NCI-H1436 treated with DMSO at 0.1 percent for 48 hours (cell line): ENCODE measurements around the gene ASTN2.
"Not testable (repeated sequence)": the region's sequence is repeated elsewhere in the genome, so short reads cannot be mapped to it uniquely, and the experiment has no call there.

Experiments
- DNase-seq: peaks from one replicate; lab custom pipeline; 2025; lab: John Stamatoyannopoulos, UW

Gene ASTN2

GRCh38 chr9:116859763-116860162 lies 555.1 kb downstream of the ASTN2 start:
- no peak for DNase-seq

DNA sequence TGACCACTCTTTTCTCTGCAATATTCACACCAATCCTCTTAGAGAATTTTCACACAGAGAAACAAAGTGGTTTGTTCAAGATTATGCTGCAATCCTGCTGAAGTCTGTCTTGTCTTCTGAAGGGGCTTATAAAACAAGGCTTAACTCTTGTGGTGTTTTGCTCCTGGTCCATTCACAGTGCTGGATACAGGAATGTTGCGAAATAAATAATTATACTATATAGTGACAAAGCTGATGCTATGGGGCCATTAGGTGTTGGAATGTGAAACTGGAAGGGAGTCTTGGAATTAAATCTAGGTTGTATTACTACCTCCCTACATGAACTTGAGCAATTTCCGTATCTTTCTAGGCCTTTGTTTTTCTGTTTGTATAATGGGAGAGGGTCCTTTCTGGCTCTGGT lies 557.5 kb downstream of the ASTN2 start:
- DNase-seq = no peak

DNA sequence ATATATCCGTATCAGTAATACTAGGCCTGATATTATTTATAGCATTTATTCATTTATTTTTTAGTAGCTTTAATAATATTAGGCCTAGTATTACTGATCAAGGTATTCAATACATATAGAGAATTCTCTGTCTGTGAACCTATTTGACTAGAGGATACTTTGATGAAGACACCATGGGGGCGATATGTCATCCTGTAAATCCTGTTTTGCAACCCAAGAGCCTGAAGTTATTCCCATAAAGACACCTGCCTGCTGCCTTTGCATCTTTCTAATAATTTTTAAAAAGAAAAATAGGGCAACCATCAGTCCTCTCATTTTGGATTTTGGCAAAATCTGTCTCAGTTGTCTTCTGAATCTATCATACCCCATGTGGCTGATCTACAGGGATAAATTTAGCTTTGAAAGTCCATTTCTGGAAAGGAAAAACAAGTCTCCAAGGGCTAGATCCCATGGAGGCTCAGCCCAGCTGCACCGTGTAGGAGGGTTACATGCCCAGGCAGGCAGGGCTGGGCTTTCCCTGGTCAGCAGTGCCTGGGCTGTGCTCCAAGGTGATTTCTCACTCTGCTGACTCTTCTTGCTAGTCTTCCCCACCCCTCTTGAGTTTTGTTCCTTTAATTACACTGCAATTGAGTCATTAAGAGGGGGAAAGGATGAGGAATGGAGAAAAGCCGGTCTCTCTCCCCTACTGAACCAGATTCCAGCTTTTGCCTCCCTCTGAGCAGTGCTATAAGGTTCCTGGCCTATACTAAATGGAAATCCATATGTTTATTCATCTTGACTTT lies 558.8 kb downstream of the ASTN2 start:
- DNase-seq = no peak

DNA sequence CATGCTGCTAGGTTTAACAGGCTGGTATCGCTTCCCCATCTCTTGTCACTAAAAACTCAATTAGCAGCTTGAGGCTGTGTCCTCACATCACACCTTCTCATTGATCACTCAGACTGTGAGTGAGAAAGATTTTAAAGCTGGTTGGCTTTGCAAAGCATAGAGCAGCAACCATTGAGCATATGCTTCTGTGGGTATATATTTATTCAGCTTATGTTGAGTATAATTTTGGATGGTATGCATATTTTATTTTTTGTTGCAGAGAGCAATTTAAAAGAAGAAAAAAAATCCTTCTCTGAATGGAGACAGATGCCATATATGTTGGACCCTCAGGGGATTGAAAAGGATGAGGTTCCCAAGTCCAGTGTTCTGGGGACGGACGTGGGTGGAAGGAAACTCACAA lies 565.1 kb downstream of the ASTN2 start:
- DNase-seq = no peak

DNA sequence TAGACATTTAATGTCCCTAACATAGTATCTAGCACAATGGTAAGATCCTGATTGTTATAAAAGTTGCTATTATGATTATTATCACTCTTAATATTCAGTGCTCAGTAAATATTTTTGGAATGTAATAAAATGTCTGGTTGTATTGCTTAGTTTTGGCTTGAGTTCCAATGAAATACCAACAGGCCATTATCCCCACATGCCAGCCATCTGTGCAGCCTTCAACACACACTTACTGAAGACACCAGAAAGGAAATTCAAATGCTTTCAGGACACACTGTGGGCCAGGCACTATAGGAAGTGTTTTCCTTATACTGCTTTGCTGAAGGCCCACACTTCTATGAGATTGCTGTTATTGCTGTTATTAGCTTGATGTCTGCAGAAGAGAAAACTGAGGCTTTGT lies 570.2 kb downstream of the ASTN2 start:
- no peak for DNase-seq

GRCh38 chr9:116843863-116844620 lies 570.8 kb downstream of the ASTN2 start:
- no peak for DNase-seq

DNA sequence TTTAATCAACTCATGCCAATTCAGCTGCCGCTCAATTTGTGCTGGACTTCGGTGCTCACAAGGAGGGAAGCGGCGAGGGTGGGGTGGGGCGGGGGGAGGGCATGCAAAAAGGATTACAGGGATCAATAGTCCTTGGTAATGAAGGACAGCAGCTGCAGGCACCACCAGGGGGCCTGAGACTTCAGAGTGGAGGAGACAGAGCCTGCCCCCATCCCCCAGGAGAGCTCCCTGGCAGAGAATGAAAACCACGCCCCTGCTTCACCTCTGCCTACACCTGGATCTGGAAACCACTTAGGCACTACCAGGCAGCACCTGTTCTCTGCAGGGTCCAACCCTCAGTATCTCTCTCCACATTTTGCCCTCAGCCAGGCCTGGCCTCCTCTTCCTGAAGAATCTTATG lies 572.2 kb downstream of the ASTN2 start:
- DNase-seq = no peak

DNA sequence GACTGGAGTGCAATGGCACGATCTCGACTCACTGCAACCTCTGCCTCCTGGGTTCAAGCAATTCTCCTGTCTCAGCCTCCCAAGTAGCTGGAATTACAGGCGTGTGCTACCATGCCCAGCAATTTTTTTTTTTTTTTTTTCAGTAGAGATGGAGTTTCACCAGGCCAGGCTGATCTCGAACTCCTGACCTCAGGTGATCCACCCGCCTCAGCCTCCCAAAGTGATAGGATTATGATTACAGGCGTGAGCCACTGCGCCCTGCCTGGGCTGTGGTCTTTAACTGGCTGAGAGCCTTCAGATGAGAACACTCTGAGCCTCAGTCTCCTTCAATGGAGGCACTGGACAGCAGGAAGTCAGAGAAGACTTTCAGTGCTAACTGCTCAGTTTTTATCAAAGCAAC lies 576.4 kb downstream of the ASTN2 start:
- DNase-seq = not testable (repeated sequence)

DNA sequence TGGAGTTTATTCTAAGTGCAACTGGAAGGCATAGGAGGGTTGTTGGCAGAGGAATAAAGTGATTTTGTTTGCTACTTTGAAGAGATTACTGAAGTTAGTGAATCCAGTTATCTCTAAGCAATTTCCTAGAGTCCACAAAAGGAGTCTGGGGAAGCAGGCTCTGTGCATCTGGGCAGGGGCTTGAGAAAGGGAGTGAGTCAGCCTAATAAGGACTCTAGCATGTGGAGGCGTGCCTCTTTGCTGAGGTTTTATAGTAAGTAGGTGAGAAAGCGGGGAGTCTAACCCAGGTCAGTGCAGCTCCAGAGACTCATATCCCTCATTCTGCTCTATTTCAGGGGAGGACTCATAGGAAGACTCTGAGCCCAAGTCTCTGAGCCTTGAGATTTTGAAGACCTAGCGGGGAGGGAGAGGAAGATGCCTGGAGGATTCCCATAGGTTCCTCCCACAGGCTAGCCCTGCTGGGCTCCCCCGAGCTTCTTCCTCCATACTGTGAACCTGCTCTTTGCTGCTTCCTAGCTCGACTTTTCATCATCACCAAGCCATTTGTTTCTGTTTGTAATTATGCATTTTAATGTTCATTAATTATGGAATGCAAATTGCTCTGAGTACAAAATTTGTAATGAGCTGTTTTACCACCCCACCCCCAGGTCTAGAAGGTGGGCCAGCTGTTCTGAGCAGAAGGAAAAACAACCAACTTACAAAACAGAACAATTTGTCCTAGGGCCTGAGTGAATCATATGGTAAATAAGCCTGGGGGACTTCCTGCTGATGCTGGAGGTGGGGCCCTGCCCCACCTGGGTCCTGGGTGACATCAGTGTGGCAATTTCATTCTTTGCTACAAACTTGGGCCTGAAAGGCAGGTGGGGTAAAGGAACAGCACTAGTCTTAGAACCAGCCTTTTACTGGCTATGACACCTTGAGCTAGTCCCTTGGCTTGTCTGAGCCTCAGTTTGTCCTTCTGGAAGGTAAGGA lies 577.6 kb downstream of the ASTN2 start:
- no peak for DNase-seq

GRCh38 chr9:116830321-116830720 lies 584.5 kb downstream of the ASTN2 start:
- DNase-seq = not testable (repeated sequence)

DNA sequence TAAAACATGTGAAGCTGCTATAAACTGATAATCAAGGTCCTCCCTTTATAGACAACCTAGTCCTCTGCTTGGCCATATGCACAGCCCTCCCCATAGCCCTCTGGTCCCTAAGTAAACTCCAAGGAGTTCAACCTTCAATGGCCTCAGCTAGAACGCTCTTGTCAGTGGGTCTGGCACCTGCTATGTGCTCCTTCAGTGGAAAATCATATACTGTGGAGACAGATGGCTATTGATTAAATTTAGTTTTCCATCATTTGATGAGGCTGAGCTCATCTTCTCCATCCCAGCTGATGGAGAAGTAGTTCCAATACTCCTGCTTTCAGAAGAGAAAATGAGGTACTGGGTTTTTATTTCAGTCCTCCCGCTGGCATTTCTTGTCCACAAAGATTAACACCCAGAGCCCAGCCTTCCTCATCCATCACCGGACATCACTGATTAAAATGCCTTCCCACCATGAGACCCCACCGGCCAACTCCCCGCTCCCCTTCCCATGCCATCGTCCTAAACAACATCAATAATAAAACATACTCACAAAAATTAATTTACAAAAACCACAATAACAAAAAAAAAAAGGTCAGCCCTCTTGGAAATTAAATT lies 593.1 kb downstream of the ASTN2 start:
- no peak for DNase-seq

DNA sequence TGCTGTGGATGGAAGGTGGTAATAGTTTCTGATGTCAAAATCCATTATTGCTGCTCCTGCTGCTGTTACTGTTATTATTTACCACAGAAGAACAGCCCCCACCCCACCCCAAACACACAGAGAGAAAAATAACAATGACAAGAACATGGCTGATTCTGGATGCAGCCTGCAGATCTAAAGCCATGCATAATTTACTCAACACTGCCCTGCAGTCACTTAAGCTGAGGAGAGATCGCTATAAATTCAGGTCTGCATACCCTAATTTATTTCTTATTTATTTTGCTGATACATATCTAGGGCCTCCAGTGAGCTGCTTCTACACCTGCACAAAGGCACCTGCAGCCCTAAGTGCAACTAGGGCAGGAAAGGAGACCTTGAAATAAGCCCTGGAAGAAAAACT lies 595.7 kb downstream of the ASTN2 start:
- DNase-seq = no peak

GRCh38 chr9:116817762-116818161 lies 597.1 kb downstream of the ASTN2 start:
- no peak for DNase-seq

GRCh38 chr9:116816484-116816883 lies 598.4 kb downstream of the ASTN2 start:
- DNase-seq = no peak

- DNase-seq = no peak
Measured at GRCh38 chr9:116815835-116816234, 599.0 kb downstream of the ASTN2 start.

GRCh38 chr9:116813031-116813300 lies 601.9 kb downstream of the ASTN2 start:
- no peak for DNase-seq

DNA sequence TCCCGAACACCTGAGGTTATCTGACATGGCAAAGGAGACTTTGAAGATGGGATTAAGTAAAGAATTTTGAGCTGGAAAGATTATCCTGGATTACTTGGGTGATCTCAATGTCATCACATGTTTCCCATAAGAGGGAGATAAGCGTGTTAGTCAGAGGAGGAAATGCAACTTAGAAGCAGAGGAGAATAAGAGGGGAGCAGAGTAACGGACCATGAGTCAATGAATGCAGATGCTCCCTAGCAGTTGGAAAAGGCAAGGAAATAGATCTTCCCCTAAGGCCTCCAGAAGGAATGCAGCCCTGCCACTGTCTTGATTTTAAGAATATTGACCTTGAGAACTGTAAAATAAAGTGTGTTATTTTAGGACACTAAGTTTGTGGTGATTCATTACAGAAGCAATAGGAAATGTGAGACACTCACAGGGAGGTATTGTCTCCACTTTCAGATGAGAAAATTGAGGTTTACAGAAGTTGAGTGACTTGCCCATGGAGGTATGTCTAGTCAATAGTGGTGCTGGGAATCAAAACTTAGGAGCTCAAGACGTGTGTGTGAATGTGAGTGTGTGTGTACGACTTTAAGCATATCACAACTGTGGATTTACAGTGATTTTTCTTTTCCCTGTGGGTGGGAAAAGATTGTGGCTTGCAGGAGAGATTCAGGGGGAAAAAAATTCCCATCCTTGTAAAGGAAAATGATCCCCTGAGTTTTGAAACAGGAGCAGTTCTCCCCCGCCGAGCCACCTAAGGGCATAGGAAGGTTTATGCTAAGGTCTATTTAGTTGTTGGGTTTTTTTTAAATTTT lies 602.4 kb downstream of the ASTN2 start:
- DNase-seq = no peak

DNA sequence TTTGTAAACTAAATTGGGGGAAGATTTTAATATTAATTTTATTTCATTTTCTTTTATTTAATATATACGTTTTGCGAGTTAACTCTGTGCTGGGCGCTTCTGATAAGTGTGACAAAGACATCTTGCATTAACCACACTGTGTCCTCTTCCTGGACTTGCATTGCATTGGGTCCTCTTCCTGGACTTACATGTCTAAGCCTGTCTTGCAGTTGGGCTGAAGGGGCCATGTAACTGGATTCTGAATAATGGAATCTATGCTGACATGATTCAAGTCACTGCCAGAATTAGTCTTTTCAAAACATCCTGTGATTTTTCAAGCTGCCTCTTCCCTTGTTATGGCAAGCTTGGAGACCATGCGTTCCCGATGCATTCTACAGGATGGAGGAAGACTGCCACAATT lies 605.2 kb downstream of the ASTN2 start:
- DNase-seq = no peak

DNA sequence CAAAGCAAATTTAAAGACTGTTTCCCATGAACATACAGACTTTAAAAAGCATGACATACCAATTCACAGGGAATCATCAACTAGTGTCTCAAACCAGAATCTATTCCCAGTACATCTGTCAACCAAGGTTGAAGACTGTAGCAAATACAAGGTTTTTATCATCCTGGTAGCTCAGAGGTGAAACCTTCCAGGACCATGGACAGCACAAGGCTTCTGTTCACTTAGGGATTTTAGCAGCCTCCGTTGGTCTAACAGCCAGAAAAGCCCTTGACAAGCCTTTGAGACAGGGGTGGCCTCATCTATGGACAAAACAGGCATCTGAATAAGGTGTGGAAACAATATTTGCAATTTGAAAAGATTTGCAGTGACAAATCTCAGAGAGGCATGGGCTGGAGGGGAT lies 608.8 kb downstream of the ASTN2 start:
- DNase-seq = no peak

- DNase-seq = no peak
Measured at GRCh38 chr9:116800885-116801284, 614.0 kb downstream of the ASTN2 start.

DNA sequence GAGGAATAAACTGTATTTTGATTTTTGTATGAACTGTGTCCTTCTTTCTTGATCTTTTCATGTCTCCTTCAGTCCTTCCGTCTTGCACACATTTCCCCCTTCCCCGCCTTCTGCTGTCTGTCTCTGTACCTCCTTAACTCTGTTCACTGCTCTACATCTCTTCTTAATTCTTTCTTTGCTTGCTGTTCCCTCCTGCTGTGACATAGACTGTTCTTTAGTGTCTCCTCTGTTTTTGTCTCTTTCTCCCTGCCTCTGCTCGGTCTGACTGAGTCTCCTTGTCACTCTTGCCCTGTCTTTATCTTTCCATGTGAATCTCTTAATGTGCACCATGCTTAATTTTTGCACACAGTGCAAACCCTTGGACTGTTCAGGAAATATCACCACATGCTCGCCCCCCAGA lies 614.8 kb downstream of the ASTN2 start:
- DNase-seq = no peak
